ENCODE measurements around the gene KRT25. TPM values are rescaled to one million over a fixed set of nuclear protein-coding genes. Genes with fewer than 3 reads are reported as not detected.
"Not testable (repeated sequence)": the region's sequence is repeated elsewhere in the genome, so short reads cannot be mapped to it uniquely, and the experiment has no call there.

Gene KRT25
- total and polyA plus RNA-seq, 2 of the 4 experiments (the other 2 are of a cell fraction), result not detected

- DNase-seq; ATAC-seq (ENCODE audit: low read depth); H3K4me2 ChIP-seq (ENCODE audit: low read depth, low read length); H3K4me1 ChIP-seq (ENCODE audit: control insufficient read depth, insufficient read depth, low read length); H3K9me3 ChIP-seq (ENCODE audit: control insufficient read depth, insufficient read depth, low read length); H3K56ac ChIP-seq (ENCODE audit: extremely low read depth, insufficient read depth, low read length); H3K79me1 ChIP-seq (ENCODE audit: low read depth in 1 of 2, low read length in 2 of 2); H4K20me1 ChIP-seq (ENCODE audit: insufficient read depth, low read length); H2AFZ ChIP-seq (replicated peaks; ENCODE audit: low read length, poor library complexity); H2BK20ac ChIP-seq (ENCODE audit: low read depth, low read length); H3K4ac ChIP-seq (ENCODE audit: low read depth, low read length); H2BK120ac ChIP-seq (ENCODE audit: low read depth, low read length); H3K4me3 ChIP-seq (ENCODE audit: insufficient read depth, low read depth, low read length); H4K5ac ChIP-seq (ENCODE audit: low read depth, low read length); H2AK5ac ChIP-seq (ENCODE audit: low read depth, low read length); intact Hi-C loops (cut with micrococcal nuclease); POLR2A ChIA-PET (ENCODE audit: unreplicated experiment); H3K27ac ChIP-seq (ENCODE audit: insufficient read depth, low read length); CTCF ChIA-PET; BruUV-seq (replicated peaks); H2AK9ac ChIP-seq (replicated peaks; ENCODE audit: low read depth, low read length, poor library complexity); dilution Hi-C loops (cut with HindIII; ENCODE audit: low sequenced_read_pairs, unreplicated experiment); H3K9ac ChIP-seq (ENCODE audit: low read depth, low read length); H2BK5ac ChIP-seq (ENCODE audit: low read depth, low read length, poor library complexity, severe bottlenecking); H3K18ac ChIP-seq (ENCODE audit: low read depth, low read length); H3K9me1 ChIP-seq (ENCODE audit: insufficient read depth, low read length); H4K91ac ChIP-seq (ENCODE audit: insufficient read depth, low read depth, low read length); H2BK15ac ChIP-seq (ENCODE audit: low read depth, low read length); in situ Hi-C loops (cut with MboI; ENCODE audit: low sequenced_read_pairs); H4K8ac ChIP-seq (ENCODE audit: low read depth in 2 of 2, low read length in 2 of 2); H3K36me3 ChIP-seq (ENCODE audit: control insufficient read depth, insufficient read depth, low read length); H3K23ac ChIP-seq (ENCODE audit: low read depth, low read length); H3K14ac ChIP-seq (replicated peaks; ENCODE audit: low read depth, low read length): not testable (repeated sequence)
- WGBS, 2 experiments (ENCODE audit: extremely low coverage in 2 of 2, insufficient read length in 1 of 2), result no CpG with 5 or more reads among the region's 1 CpG
- peaks cover 22% of the 10 kb centered on the region for H3K27me3 ChIP-seq (ENCODE audit: control insufficient read depth, insufficient read depth, low read length)
These were observed 6.5 kb downstream of the KRT25 start for GRCh38 chr17:40748666-40749065.
